ENCODE data around the gene BRD4. TPM values are rescaled to one million over a fixed set of nuclear protein-coding genes. Genes with fewer than 3 reads are reported as not detected.

Gene BRD4
- total and polyA plus RNA-seq, 2 donors (not counting 3 experiments of a cell fraction or from before 2014, with no cell fraction given): 14.9 to 125 TPM

- no peak overlapping the region for H3K27ac ChIP-seq (ENCODE audit: insufficient read depth, low read depth, low read length)
- H4K20me1 ChIP-seq (replicated peaks; ENCODE audit: control insufficient read depth, extremely low read depth, insufficient read depth, low read length): peaks cover 23% of the 10 kb centered on the region
- peaks cover 0 to 2% of the 10 kb centered on the region in 2 experiments for H3K36me3 ChIP-seq (ENCODE audit: control insufficient read depth in 2 of 2, extremely low read depth in 1 of 2, insufficient read depth in 2 of 2, low read length in 2 of 2)
- H3K9me1 ChIP-seq (replicated peaks; ENCODE audit: control insufficient read depth, extremely low read depth, insufficient read depth, low read length): no peaks in the 10 kb centered on the region
- CTCF ChIA-PET: interaction anchor here (0.7 to 1.4 kb wide), 7 partner anchors 8 to 44 kb away, joined by 3 to 5 read pairs (median 3); no protein-coding TSS in a partner anchor
- dilution Hi-C loops (cut with MboI; ENCODE audit: extremely low pct_ligation_motif_present, low sequenced_read_pairs): no loop called here
- no peaks in the 10 kb centered on the region for H3K9me3 ChIP-seq (replicated peaks; ENCODE audit: control insufficient read depth, insufficient read depth, low read length)
- FAIRE-seq: no peak
- intact Hi-C loops (cut with micrococcal nuclease): no loop called here
- no peak overlapping the region for H2AFZ ChIP-seq (ENCODE audit: low read depth, low read length)
- no peak for DNase-seq (ENCODE audit: low read depth, low spot score)
- no TSS peak for BruUV-seq (replicated peaks)
- no peak for TF ChIP-seq JUN (IDR thresholded peaks at IDR 0.05; ENCODE audit: borderline replicate concordance, insufficient read depth, insufficient read length, low read depth)
- POLR2A ChIA-PET: interaction anchor here (0.6 kb wide), 1 partner anchor 68 kb away, joined by 3 read pairs; no protein-coding TSS in a partner anchor
- no peak overlapping the region for H3K4me3 ChIP-seq (replicated peaks in 1 of 3; ENCODE audit: insufficient read depth in 1 of 3, low read depth in 1 of 3, low read length in 3 of 3)
- peaks cover 100% of the 10 kb centered on the region for H3K79me2 ChIP-seq (ENCODE audit: control insufficient read depth, insufficient read depth, low read length)
- H3K9ac ChIP-seq (replicated peaks; ENCODE audit: extremely low read depth, insufficient read depth, low read length): no peak overlapping the region
- no peak overlapping the region for H3K4me2 ChIP-seq (ENCODE audit: insufficient read depth, low read length)
- H3K4me1 ChIP-seq (ENCODE audit: control insufficient read depth, extremely low read depth, insufficient read depth, low read length): peaks cover 3% of the 10 kb centered on the region
- H3K27me3 ChIP-seq (ENCODE audit: control insufficient read depth in 2 of 2, insufficient read depth in 2 of 2, low read length in 2 of 2): no peaks in the 10 kb centered on the region
Measured at GRCh38 chr19:15280048-15280725, 52.2 kb downstream of the BRD4 start.

GRCh38 chr19:15279326-15279904 lies 52.9 kb downstream of the BRD4 start:
- DNase-seq (ENCODE audit: low read depth, low spot score): no peak
- H3K4me3 ChIP-seq (replicated peaks in 1 of 3; ENCODE audit: insufficient read depth in 1 of 3, low read depth in 1 of 3, low read length in 3 of 3): no peak overlapping the region
- peaks cover 100% of the 10 kb centered on the region for H3K79me2 ChIP-seq (ENCODE audit: control insufficient read depth, insufficient read depth, low read length)
- peaks cover 23% of the 10 kb centered on the region for H4K20me1 ChIP-seq (replicated peaks; ENCODE audit: control insufficient read depth, extremely low read depth, insufficient read depth, low read length)
- no peak overlapping the region for H3K27ac ChIP-seq (ENCODE audit: insufficient read depth, low read depth, low read length)
- H3K9me3 ChIP-seq (replicated peaks; ENCODE audit: control insufficient read depth, insufficient read depth, low read length): no peaks in the 10 kb centered on the region
- no peak overlapping the region for H3K9ac ChIP-seq (replicated peaks; ENCODE audit: extremely low read depth, insufficient read depth, low read length)
- ChIA-PET CTCF (interaction anchor here (1.1 to 1.2 kb wide), 3 partner anchors 9 to 14 kb away, joined by 3 read pairs; no protein-coding TSS in a partner anchor), POLR2A (no interaction called here)
- no peak overlapping the region for H3K4me2 ChIP-seq (ENCODE audit: insufficient read depth, low read length)
- peaks cover 0 to 2% of the 10 kb centered on the region in 2 experiments for H3K36me3 ChIP-seq (ENCODE audit: control insufficient read depth in 2 of 2, extremely low read depth in 1 of 2, insufficient read depth in 2 of 2, low read length in 2 of 2)
- no peak for FAIRE-seq
- no peaks in the 10 kb centered on the region for H3K9me1 ChIP-seq (replicated peaks; ENCODE audit: control insufficient read depth, extremely low read depth, insufficient read depth, low read length)
- no TSS peak for BruUV-seq (replicated peaks)
- H3K4me1 ChIP-seq (ENCODE audit: control insufficient read depth, extremely low read depth, insufficient read depth, low read length): peaks cover 3% of the 10 kb centered on the region
- no peaks in the 10 kb centered on the region for H3K27me3 ChIP-seq (ENCODE audit: control insufficient read depth in 2 of 2, insufficient read depth in 2 of 2, low read length in 2 of 2)
- no peak for TF ChIP-seq MAX (IDR thresholded peaks at IDR 0.05; ENCODE audit: insufficient read depth, insufficient read length)
- no peak for TF ChIP-seq POLR2A (IDR thresholded peaks at IDR 0.05; ENCODE audit: low read depth, low read length)
- TF ChIP-seq EZH2 (IDR thresholded peaks at IDR 0.05; ENCODE audit: borderline replicate concordance, low read depth, low read length, severe bottlenecking): no peak
- TF ChIP-seq FOS (IDR thresholded peaks at IDR 0.05; ENCODE audit: borderline replicate concordance, insufficient read depth, low read length): no peak
- no peak for TF ChIP-seq JUN (IDR thresholded peaks at IDR 0.05; ENCODE audit: borderline replicate concordance, insufficient read depth, insufficient read length, low read depth)
- no peak for TF ChIP-seq MYC (IDR thresholded peaks at IDR 0.05; ENCODE audit: low read depth, low read length)
- no peak for TF ChIP-seq GATA2 (IDR thresholded peaks at IDR 0.05; ENCODE audit: insufficient read depth, insufficient read length, low read depth, low read length)
- TF ChIP-seq POLR2AphosphoS5 (IDR thresholded peaks at IDR 0.05; ENCODE audit: insufficient read depth, low read depth, low read length): no peak
- TF ChIP-seq CTCF (IDR thresholded peaks at IDR 0.05; ENCODE audit: extremely low read depth in 1 of 2, insufficient read depth in 1 of 2, low read depth in 1 of 2, low read length in 2 of 2): no peak
- no peak overlapping the region for H2AFZ ChIP-seq (ENCODE audit: low read depth, low read length)
- intact Hi-C loops (cut with micrococcal nuclease): no loop called here
- dilution Hi-C loops (cut with MboI; ENCODE audit: extremely low pct_ligation_motif_present, low sequenced_read_pairs): no loop called here
